GM23248 (cell line): ENCODE data around the gene SLC16A3. TPM values are rescaled to one million over a fixed set of nuclear protein-coding genes. Genes with fewer than 3 reads are reported as not detected.

ENCODE experiments used
- DNase-seq: peaks from one replicate; pipeline ENCODE4 v3.0.0-alpha.2; 2015
- H2AFZ ChIP-seq: fragments of 200-600 bp; sonication (generic); 2 replicates; pipeline ENCODE4 v1.6.1; 2016; ENCODE audit warnings: antibody characterized with exemption
- H3F3A ChIP-seq: fragments of 200-600 bp; sonication (generic); 2 replicates; pipeline ENCODE4 v1.6.1; 2016; ENCODE audit warnings: mild to moderate bottlenecking, antibody characterized with exemption, mixed run types; ENCODE audit not compliant: insufficient read depth
- H3K27ac ChIP-seq: fragments of 200-600 bp; sonication (generic); 2 replicates; pipeline ENCODE4 v1.5.1; 2016; ENCODE audit warnings: mild to moderate bottlenecking
- H3K27me3 ChIP-seq: fragments of 200-600 bp; sonication (generic); replicated peaks from 2 replicates; pipeline ENCODE4 v1.6.1; 2016; ENCODE audit warnings: mild to moderate bottlenecking; ENCODE audit not compliant: insufficient read depth
- H3K36me3 ChIP-seq: fragments of 200-600 bp; sonication (generic); 2 replicates; pipeline ENCODE4 v1.6.1; 2016; ENCODE audit warnings: low read depth, mild to moderate bottlenecking
- H3K4me1 ChIP-seq: fragments of 200-600 bp; sonication (generic); 2 replicates; pipeline ENCODE4 v1.6.1; 2016; ENCODE audit warnings: mild to moderate bottlenecking; ENCODE audit not compliant: insufficient read depth
- H3K4me2 ChIP-seq: fragments of 200-600 bp; sonication (generic); one replicate; pipeline ENCODE4 v1.6.1; 2016; ENCODE audit warnings: mild to moderate bottlenecking; ENCODE audit not compliant: unreplicated experiment
- H3K4me3 ChIP-seq: fragments of 200-600 bp; sonication (generic); 2 replicates; pipeline ENCODE4 v1.5.1; 2016; ENCODE audit warnings: mild to moderate bottlenecking
- H3K79me2 ChIP-seq: fragments of 200-600 bp; sonication (generic); 2 replicates; pipeline ENCODE4 v1.6.1; 2016; ENCODE audit warnings: mild to moderate bottlenecking; ENCODE audit not compliant: insufficient read depth
- H3K9ac ChIP-seq: fragments of 200-600 bp; sonication (generic); 2 replicates; pipeline ENCODE4 v1.6.1; 2016; ENCODE audit warnings: mild to moderate bottlenecking
- H3K9me2 ChIP-seq: fragments of 200-600 bp; sonication (generic); 2 replicates; pipeline ENCODE4 v1.6.1; 2016; ENCODE audit warnings: mixed run types, mild to moderate bottlenecking, moderate library complexity; ENCODE audit not compliant: insufficient read depth
- H3K9me3 ChIP-seq: fragments of 200-600 bp; sonication (generic); one replicate; pipeline ENCODE4 v1.6.1; 2017; ENCODE audit warnings: low read depth
- H4K20me1 ChIP-seq: fragments of 200-600 bp; sonication (generic); 2 replicates; pipeline ENCODE4 v1.6.0; 2016; ENCODE audit not compliant: insufficient read depth
- EZH2 ChIP-seq: fragments of 200-600 bp; sonication (generic); IDR thresholded peaks from 2 replicates; pipeline ENCODE4 v1.6.1; 2018; ENCODE audit warnings: antibody characterized with exemption, mild to moderate bottlenecking; ENCODE audit not compliant: insufficient read depth, poor library complexity, severe bottlenecking
- EZH2phosphoT487 ChIP-seq: fragments of 200-600 bp; sonication (generic); IDR thresholded peaks from 2 replicates; pipeline ENCODE4 v1.6.1; 2018; ENCODE audit warnings: antibody characterized with exemption, moderate library complexity, mild to moderate bottlenecking, low read depth; ENCODE audit not compliant: insufficient read depth
- WGBS, 2 experiments: methylation state at CpG; one replicate each; pipeline ENCODE4 v1.1.6; 2015 to 2017; ENCODE audit warnings: low lambda C conversion rate in 2 of 2, low coverage in 1 of 2; ENCODE audit errors: missing lambda C conversion rate in 2 of 2; 5-methylcytosine and 5-hydroxymethylcytosine counted together
- in situ Hi-C: fragments of 300-500 bp; cut with MboI; formaldehyde crosslinking; loops from 2 replicates; pipeline ENCODE4 v1.15.0; 2020
- polyA plus RNA-seq: library from polyadenylated mRNA; unstranded; fragments of >200 nt; fragmentation: Nextera tagmentation; extraction: Ambion mirVana; gene quantifications from 2 replicates; pipeline ENCODE4 v1.2.1, GENCODE V29; 2016
- total RNA-seq: library from RNA; depleted of rRNA; stranded (reverse); fragments of >200 nt; shearing (Covaris generic); gene quantifications from 2 replicates; pipeline ENCODE4 v1.2.3, GENCODE V29; 2014

The SLC16A3 gene
- total and polyA plus RNA-seq, 2 experiments from 2014 or later, result 95.5 to 550 TPM

DNA sequence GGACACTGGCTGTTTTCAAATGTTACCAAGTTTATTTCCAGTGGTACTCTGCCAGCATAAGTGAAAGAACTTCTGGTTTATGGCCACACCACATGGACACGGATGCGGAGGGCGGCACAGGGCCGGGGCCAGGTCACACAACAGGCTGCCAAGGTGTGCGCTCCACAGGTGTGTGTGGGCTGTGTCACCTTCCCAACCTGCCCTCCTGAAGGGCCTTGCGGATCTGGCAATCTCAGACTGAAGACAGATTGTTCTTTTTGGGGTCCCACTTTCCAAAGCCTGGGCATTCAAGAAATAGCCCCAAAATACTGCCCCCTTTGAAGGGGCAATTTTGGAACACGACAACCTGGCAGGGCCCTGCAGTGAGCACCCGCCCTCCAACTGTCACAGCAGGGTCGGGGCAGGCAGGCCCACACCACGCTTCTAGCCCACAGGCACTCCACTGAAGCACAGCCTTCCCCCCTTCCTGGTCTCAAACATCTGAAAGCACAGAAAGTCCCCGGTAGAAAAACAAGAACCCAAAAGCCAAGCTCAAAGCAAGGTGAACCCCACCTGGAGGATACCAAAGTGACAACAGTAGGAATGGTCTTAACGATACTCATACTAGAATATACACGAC is 41.1 kb downstream of the SLC16A3 start:
- TF ChIP-seq EZH2phosphoT487 (no peak), EZH2 (no peak)
- Histone ChIP-seq H3K79me2 (peaks cover 77% of the 10 kb centered on the region), H2AFZ (no peak overlapping the region), H3K27ac (no peak overlapping the region), H3K9me2 (no peaks in the 10 kb centered on the region), H3K9me3 (no peaks in the 10 kb centered on the region), H3K4me2 (no peak overlapping the region), H3K27me3 (no peaks in the 10 kb centered on the region), H3K4me3 (no peak overlapping the region), H3F3A (peaks cover 52% of the 10 kb centered on the region), H3K4me1 (peaks cover 21% of the 10 kb centered on the region), H4K20me1 (peaks cover 48% of the 10 kb centered on the region; the same call in 1 of the 2 replicates), H3K9ac (no peak overlapping the region), H3K36me3 (peaks cover 19% of the 10 kb centered on the region)
- in situ Hi-C loops, result no loop called here
- no peak for DNase-seq
- WGBS, 2 experiments, result 76 to 86% methylated on average over 13 of the region's 13 CpGs

DNA sequence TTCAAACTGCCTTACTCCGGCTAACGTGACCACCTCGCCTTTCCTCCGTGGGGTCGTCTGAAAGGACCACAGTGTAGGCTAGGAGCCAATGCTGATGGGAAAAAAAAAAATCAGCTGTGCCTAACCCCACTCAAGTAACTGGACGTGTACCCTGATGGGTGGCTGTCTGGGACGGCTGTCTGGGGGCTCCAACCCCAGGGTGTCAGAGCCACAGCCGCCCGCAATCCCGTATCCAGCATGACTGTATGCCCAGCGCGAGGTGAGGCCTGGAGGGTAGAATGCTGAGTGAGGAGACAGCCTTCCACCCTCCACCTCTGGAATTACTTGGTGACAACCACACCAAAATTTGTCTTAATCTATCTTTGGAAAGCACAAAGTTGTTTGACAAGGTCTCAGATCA is 41.8 kb downstream of the SLC16A3 start:
- no peak for TF ChIP-seq EZH2
- TF ChIP-seq EZH2phosphoT487, result no peak
- peaks cover 12% of the 10 kb centered on the region for H3K36me3 ChIP-seq
- no peak overlapping the region for H3K27ac ChIP-seq
- H3K4me1 ChIP-seq, result peaks cover 21% of the 10 kb centered on the region
- H3K4me2 ChIP-seq, result no peak overlapping the region
- no peak overlapping the region for H3K9ac ChIP-seq
- 85 to 86% methylated on average over 12 of the region's 12 CpGs for WGBS, 2 experiments
- no peaks in the 10 kb centered on the region for H3K27me3 ChIP-seq
- in situ Hi-C loops, result no loop called here
- no peaks in the 10 kb centered on the region for H3K9me2 ChIP-seq
- H4K20me1 ChIP-seq, result peaks cover 45% of the 10 kb centered on the region; the same call in 1 of the 2 replicates
- DNase-seq, result no peak
- no peak overlapping the region for H3K4me3 ChIP-seq
- peaks cover 47% of the 10 kb centered on the region for H3F3A ChIP-seq
- H3K79me2 ChIP-seq, result peaks cover 70% of the 10 kb centered on the region
- no peaks in the 10 kb centered on the region for H3K9me3 ChIP-seq
- H2AFZ ChIP-seq, result no peak overlapping the region

DNA sequence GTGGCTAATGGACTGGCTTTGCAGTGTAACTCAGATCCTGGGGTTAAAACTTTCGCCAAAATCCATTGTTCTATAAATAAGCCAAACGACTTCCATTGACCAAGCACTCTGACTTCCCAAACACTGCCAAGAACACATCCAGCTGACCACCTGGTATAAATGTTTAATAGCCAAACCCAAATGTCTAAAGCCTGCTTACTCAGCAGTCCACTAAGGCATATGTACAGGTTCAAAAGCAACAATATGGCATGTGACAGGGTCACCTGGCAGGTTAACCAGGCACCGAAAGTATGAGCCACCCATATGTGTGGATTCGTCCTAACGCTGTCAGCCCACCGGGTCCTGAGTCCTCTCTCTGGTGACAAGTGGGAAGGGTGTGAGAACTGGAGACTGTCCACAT is 42.6 kb downstream of the SLC16A3 start:
- no peak overlapping the region for H3K4me2 ChIP-seq
- DNase-seq, result no peak
- H3K36me3 ChIP-seq, result peaks cover 7% of the 10 kb centered on the region; the same call in 1 of the 2 replicates
- no peaks in the 10 kb centered on the region for H3K9me2 ChIP-seq
- WGBS, 2 experiments, result 91 to 95% methylated on average over 6 of the region's 6 CpGs
- peaks cover 38% of the 10 kb centered on the region; the same call in 1 of the 2 replicates for H4K20me1 ChIP-seq
- peaks cover 17% of the 10 kb centered on the region for H3K4me1 ChIP-seq
- H2AFZ ChIP-seq, result no peak overlapping the region
- no peaks in the 10 kb centered on the region for H3K27me3 ChIP-seq
- H3K4me3 ChIP-seq, result peak overlapping the region; percentile 78; the same call in 1 of the 2 replicates
- peaks cover 63% of the 10 kb centered on the region for H3K79me2 ChIP-seq
- peak overlapping the region; percentile 97; the same call in 1 of the 2 replicates for H3K9ac ChIP-seq
- no peaks in the 10 kb centered on the region for H3K9me3 ChIP-seq
- TF ChIP-seq EZH2 (no peak), EZH2phosphoT487 (no peak)
- in situ Hi-C loops, result no loop called here
- H3K27ac ChIP-seq, result no peak overlapping the region
- peaks cover 40% of the 10 kb centered on the region for H3F3A ChIP-seq

DNA sequence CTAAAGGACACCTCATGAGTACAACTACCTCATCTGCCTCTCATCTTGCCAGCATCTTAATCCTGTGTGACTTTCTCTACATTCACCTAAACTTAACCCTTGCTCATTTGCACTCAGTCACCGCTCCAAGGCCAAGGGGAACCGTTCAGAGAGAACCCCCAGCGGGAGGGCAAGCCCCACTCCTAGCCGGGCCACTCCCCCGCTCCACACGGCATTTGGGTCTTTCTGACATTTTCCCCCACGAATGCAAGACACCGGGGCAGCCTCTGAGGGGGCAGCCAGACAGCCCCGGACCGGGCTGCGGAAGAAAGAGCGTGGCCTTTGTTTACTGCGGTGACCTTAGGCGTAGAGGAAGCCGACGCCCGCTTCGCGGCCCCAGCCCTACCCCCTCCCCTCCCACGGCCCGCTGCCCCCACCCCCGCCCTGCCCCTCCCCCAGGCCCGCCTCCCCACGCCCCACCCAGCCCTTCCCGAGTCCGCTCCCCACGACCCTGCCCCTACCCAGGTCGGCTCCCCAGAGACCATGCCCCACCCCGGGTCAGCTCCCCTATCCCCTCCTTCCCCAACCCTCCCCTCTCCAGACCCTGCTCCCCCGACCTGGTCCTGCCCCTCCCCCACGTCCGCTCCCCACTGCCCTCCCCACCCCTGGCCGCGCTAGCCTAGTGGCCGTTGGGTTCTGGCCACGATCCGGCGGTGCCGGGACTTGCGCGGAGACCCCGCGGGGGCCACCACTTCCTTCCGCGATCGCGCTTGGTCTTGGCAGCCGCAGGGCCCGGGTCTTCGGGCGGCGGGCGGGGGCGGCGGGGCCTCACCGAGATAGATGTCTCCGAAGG is 43.9 kb downstream of the SLC16A3 start:
- 1 to 2% methylated on average over 29 to 57 of the region's 57 CpGs for WGBS, 2 experiments
- Histone ChIP-seq H3K9ac (peak overlapping the region; percentile 97), H3K9me2 (no peaks in the 10 kb centered on the region), H3K4me1 (peaks cover 6% of the 10 kb centered on the region), H3F3A (peaks cover 28% of the 10 kb centered on the region), H2AFZ (peak overlapping the region; percentile 95; the same call in 1 of the 2 replicates), H3K4me3 (peak overlapping the region; percentile 90), H3K4me2 (peak overlapping the region; percentile 92), H3K79me2 (peaks cover 53% of the 10 kb centered on the region), H3K9me3 (no peaks in the 10 kb centered on the region), H4K20me1 (peaks cover 27% of the 10 kb centered on the region; the same call in 1 of the 2 replicates), H3K27ac (peak overlapping the region; percentile 87), H3K36me3 (peaks cover 7% of the 10 kb centered on the region; the same call in 1 of the 2 replicates), H3K27me3 (no peaks in the 10 kb centered on the region)
- TF ChIP-seq EZH2 (no peak), EZH2phosphoT487 (no peak)
- DNase-seq, result peak; percentile 50
- in situ Hi-C loops, result no loop called here
